Loucy (cell line): ENCODE data around the gene KDELR3.

Experiments used
- H2AFZ ChIP-seq: fragments of 200-600 bp; sonication (generic); 2 replicates; pipeline ENCODE4 v1.6.0; 2016; ENCODE audit warnings: antibody characterized with exemption, mild to moderate bottlenecking, low read length, moderate library complexity
- H3F3A ChIP-seq: fragments of 200-600 bp; 2 replicates; pipeline ENCODE4 v1.6.0; 2016; ENCODE audit warnings: antibody characterized with exemption, low read depth, mild to moderate bottlenecking
- H3K27me3 ChIP-seq: fragments of 200-600 bp; sonication (generic); 2 replicates; pipeline ENCODE4 v1.6.1; 2014; ENCODE audit warnings: low read length, mild to moderate bottlenecking; ENCODE audit not compliant: insufficient read depth, poor library complexity, severe bottlenecking
- H3K36me3 ChIP-seq: fragments of 200-600 bp; sonication (generic); 2 replicates; pipeline ENCODE4 v1.6.1; 2016; ENCODE audit warnings: low read length; ENCODE audit not compliant: insufficient read depth
- H3K4me1 ChIP-seq: fragments of 200-600 bp; sonication (generic); 2 replicates; pipeline ENCODE4 v1.5.1; 2014; ENCODE audit warnings: low read length, mild to moderate bottlenecking; ENCODE audit not compliant: insufficient read depth, poor library complexity, severe bottlenecking
- H3K4me2 ChIP-seq: fragments of 200-600 bp; sonication (generic); 2 replicates; pipeline ENCODE4 v1.6.0; 2014; ENCODE audit warnings: antibody characterized with exemption, low read length, low read depth, mild to moderate bottlenecking; ENCODE audit not compliant: poor library complexity, severe bottlenecking
- H3K4me3 ChIP-seq: fragments of 200-600 bp; sonication (generic); 2 replicates; pipeline ENCODE4 v1.5.1; 2014; ENCODE audit warnings: low read length, mild to moderate bottlenecking, mixed read lengths; ENCODE audit not compliant: poor library complexity, severe bottlenecking
- H3K79me2 ChIP-seq: fragments of 200-600 bp; sonication (generic); 2 replicates; pipeline ENCODE4 v1.6.1; 2014; ENCODE audit warnings: low read length; ENCODE audit not compliant: insufficient read depth
- H3K9ac ChIP-seq: fragments of 200-600 bp; sonication (generic); 2 replicates; pipeline ENCODE4 v1.6.0; 2014; ENCODE audit warnings: mild to moderate bottlenecking, low read depth, low read length, moderate library complexity; ENCODE audit not compliant: poor library complexity, severe bottlenecking
- H3K9me2 ChIP-seq: fragments of 200-600 bp; sonication (generic); replicated peaks from 2 replicates; pipeline ENCODE4 v1.6.1; 2016; ENCODE audit warnings: low read depth, low read length, mixed read lengths
- H3K9me3 ChIP-seq: fragments of 200-600 bp; sonication (generic); 2 replicates; pipeline ENCODE4 v1.6.1; 2014; ENCODE audit warnings: mild to moderate bottlenecking, antibody characterized with exemption, low read length, low read depth; ENCODE audit not compliant: insufficient read depth
- H4K20me1 ChIP-seq: fragments of 200-600 bp; sonication (generic); 2 replicates; pipeline ENCODE4 v1.6.0; 2014; ENCODE audit warnings: antibody characterized with exemption, low read length, mild to moderate bottlenecking; ENCODE audit not compliant: insufficient read depth, poor library complexity, severe bottlenecking
- EZH2phosphoT487 ChIP-seq: fragments of 200-600 bp; IDR thresholded peaks from 2 replicates; pipeline ENCODE4 v1.6.1; 2018; ENCODE audit warnings: antibody characterized with exemption, mild to moderate bottlenecking, moderate library complexity, borderline replicate concordance
- TF ChIP-seq, protein P1 (sequence below): fragments of 200-600 bp; sonication (generic); conservative IDR thresholded peaks from 2 replicates; pipeline ENCODE4 v1.5.1; 2014; ENCODE audit warnings: mild to moderate bottlenecking, antibody characterized with exemption, low read length

Gene KDELR3

GRCh38 chr22:38433871-38434270, 34.0 kb upstream of the KDELR3 start:
- no peaks in the 10 kb centered on the region for H3K27me3 ChIP-seq
- H3K4me2 ChIP-seq: no peak overlapping the region
- no peaks in the 10 kb centered on the region for H3K36me3 ChIP-seq
- H3K9me2 ChIP-seq: no peaks in the 10 kb centered on the region
- H2AFZ ChIP-seq: no peak overlapping the region
- H3K9ac ChIP-seq: no peak overlapping the region
- H4K20me1 ChIP-seq: no peaks in the 10 kb centered on the region
- TF ChIP-seq, protein P1, sequence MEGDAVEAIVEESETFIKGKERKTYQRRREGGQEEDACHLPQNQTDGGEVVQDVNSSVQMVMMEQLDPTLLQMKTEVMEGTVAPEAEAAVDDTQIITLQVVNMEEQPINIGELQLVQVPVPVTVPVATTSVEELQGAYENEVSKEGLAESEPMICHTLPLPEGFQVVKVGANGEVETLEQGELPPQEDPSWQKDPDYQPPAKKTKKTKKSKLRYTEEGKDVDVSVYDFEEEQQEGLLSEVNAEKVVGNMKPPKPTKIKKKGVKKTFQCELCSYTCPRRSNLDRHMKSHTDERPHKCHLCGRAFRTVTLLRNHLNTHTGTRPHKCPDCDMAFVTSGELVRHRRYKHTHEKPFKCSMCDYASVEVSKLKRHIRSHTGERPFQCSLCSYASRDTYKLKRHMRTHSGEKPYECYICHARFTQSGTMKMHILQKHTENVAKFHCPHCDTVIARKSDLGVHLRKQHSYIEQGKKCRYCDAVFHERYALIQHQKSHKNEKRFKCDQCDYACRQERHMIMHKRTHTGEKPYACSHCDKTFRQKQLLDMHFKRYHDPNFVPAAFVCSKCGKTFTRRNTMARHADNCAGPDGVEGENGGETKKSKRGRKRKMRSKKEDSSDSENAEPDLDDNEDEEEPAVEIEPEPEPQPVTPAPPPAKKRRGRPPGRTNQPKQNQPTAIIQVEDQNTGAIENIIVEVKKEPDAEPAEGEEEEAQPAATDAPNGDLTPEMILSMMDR: no peak
- TF ChIP-seq EZH2phosphoT487: no peak
- no peaks in the 10 kb centered on the region for H3F3A ChIP-seq
- H3K4me1 ChIP-seq: no peaks in the 10 kb centered on the region
- no peaks in the 10 kb centered on the region for H3K9me3 ChIP-seq
- H3K79me2 ChIP-seq: no peaks in the 10 kb centered on the region
- no peak overlapping the region for H3K4me3 ChIP-seq

GRCh38 chr22:38435010-38435409, 32.9 kb upstream of the KDELR3 start:
- Histone ChIP-seq H2AFZ (no peak overlapping the region), H3K9ac (no peak overlapping the region), H3F3A (no peaks in the 10 kb centered on the region), H3K79me2 (no peaks in the 10 kb centered on the region), H3K4me1 (no peaks in the 10 kb centered on the region), H3K27me3 (no peaks in the 10 kb centered on the region), H3K4me3 (no peak overlapping the region), H4K20me1 (no peaks in the 10 kb centered on the region), H3K9me2 (no peaks in the 10 kb centered on the region), H3K9me3 (no peaks in the 10 kb centered on the region), H3K4me2 (no peak overlapping the region), H3K36me3 (no peaks in the 10 kb centered on the region)
- TF ChIP-seq EZH2phosphoT487: no peak
- TF ChIP-seq, protein P1: peak; percentile 36

DNA sequence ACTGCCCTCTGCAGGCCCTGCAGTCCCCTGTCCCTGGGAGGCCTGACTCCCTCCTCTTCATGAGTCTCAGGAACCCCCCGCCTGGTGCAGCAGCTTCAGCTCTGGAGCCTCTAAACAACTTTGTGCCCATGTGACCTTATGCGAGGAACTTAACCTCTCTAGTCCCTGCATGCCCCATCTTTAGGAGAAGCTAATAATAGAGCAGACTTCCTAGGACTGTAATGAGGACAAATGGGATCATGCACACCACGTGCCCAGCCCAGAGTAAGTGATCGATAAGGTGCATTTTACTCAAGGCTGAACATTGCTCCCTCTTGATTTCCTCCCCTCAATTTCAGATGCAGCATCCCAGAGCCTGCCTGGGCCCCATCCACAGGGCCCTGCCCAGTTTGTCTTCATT, 31.9 kb upstream of the KDELR3 start:
- Histone ChIP-seq H4K20me1 (no peaks in the 10 kb centered on the region), H3K4me2 (no peak overlapping the region), H2AFZ (no peak overlapping the region), H3K27me3 (no peaks in the 10 kb centered on the region), H3K36me3 (no peaks in the 10 kb centered on the region), H3K9me2 (no peaks in the 10 kb centered on the region), H3K9me3 (no peaks in the 10 kb centered on the region), H3F3A (no peaks in the 10 kb centered on the region), H3K79me2 (no peaks in the 10 kb centered on the region), H3K4me3 (no peak overlapping the region), H3K4me1 (no peaks in the 10 kb centered on the region), H3K9ac (no peak overlapping the region)
- TF ChIP-seq, protein P1: no peak
- TF ChIP-seq EZH2phosphoT487: no peak
